CD4-positive, alpha-beta T cell treated with Interleukin-6 at 100 ng/mL for 8 hours (primary cell): ENCODE data around the gene IL1RL2.
A peak's percentile ranks its signal among the peaks of the same experiment; 100 is the strongest.

Experiments
- DNase-seq: peaks from one replicate; pipeline ENCODE4 v3.0.0-alpha.2; 2020; ENCODE audit warnings: mixed read lengths, low spot score

IL1RL2 gene

DNA sequence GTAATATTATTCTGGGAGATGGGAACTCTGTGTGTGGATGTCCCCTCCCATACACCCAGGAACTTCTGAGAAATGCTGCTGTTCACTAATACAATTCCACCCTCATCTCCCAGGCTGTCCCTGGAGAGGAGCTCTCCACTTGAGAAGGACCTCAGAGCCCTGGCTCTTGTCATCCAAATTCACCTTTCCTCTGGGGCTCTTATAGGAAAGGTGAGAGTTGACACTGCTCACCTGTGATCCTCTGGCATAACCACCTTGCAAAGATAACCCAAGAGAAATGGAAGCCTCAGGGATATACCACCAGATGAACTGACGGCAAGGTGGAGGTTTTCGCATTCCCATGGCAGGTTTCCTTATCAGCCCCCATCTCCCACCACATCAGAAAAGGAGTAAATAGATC is 52.0 kb downstream of the IL1RL2 start:
- DNase-seq, result no peak

DNA sequence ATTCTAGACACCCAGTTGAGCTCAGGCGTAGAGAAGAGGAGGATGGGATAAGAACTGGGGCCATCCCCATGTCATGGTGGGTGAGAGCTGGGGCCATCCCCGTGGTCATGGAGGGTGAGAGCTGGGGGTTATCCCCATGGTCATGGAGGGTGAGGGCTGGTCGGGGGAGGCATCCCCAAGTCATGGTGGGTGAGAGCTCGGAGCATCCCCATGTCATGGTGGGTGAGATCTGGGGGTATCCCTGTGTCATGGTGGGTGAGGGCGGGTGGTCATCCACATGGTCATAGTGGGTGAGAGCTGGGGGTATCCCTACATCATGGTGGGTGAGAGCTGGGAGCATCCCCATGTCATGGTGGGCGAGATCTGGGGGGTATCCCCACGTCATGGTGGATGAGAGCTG is 52.5 kb downstream of the IL1RL2 start:
- no peak for DNase-seq

DNA sequence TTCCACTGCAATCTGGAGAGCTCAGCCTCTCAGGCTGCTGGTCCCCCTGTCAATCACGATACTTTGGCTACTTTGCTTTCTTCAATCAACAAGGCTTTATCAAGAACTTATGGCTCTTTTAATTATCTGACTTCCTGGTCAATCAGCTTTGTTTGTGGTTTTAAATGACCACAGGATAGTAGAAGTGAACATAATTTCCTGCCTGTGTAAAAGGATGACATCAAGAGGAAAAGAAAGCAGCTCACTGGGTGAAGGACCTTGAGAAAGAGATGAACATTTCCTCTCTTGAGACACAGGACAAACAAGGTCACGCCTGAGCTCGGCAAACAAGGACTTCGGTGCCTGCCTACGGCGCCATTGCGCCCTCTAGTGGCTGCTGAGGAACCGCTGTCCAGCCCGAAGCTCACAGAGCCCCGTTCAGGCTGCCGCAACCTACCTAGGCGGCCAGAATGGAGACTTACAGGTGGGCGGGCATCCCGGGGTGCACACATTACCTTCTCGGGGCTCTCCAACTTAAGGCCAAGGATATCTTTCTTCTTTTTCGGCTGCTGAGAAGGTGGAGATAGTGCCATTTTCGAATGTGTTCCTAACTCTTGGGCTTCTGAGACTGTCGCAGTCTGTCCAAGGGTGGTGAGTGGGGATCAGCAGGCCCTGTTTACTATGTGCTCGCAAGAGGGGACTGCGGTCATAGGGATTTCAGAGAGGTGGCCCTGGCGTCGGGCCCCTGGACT is 54.0 kb downstream of the IL1RL2 start:
- DNase-seq, result peak; percentile 86

DNA sequence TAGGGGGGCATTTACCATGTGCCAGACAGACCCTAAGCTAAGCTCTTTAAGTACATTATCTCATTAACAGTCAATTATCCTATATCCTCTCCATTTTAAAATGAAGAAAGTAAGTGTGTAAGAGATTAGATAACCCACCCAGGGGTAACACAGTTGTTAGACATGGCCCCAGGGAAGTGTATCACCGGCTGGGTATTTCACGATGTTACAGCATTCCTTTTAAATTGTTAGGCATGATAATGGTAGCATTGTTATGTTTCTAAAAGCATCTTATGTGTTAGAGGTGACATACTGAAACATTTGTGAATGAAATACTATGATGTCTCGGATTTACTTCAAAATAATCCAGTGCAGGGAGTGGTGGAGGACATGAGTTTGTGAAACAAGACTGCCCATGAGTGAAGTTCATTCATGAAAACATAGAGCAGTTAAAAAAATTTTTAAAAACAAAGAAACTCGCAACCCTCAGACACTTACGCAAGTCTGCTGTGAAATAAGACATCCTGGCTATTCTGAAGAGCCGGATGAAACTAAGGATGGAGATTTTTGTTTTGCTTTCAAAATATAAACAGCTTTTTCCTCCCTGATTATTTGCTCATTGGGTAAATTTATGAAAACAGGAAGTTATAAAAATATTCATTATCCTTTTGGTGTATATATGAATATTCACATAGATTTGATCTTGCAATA is 54.9 kb downstream of the IL1RL2 start:
- DNase-seq, result no peak

DNA sequence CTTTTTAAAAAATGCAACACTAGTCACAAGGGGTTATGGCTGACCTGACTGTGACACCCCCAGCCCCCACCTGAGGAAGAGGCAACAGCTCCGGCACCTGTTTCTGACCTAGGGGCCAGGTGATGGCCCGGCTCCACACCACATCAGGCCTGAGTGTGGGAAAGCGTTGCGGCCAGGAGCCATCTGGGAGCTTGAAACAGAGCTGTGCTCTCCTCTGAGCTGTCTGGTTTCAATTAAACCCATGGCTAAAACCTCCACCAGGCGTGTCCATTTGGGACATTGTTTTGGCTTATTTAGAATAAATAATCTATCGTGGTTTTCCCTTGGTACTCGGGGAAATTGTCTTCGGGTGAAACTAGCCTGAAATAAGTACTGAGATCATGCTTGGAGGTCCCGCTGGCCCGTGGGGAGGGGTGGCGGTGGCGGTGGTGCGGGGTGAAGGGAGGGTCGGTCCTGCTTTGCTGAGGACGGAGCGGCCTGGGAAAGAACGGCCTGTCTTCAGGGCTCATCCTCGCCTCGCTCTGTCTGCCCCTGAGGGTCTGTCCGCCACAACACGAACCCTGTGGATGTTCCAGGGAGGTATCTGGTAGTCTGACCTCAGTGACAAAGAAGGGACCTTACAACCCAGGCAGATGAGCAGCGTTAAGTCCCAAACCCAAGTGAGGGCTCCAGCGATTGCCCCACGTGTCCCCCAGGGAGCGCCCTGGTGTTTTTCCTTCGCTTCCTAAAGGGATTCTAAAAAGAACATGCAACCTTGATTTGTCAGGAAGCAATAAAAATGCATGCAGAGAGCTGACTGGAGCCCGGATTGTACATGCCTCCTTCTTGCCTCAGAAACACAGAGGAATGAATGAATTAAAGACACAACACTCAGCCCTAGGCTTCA is 58.7 kb downstream of the IL1RL2 start:
- no peak for DNase-seq

DNA sequence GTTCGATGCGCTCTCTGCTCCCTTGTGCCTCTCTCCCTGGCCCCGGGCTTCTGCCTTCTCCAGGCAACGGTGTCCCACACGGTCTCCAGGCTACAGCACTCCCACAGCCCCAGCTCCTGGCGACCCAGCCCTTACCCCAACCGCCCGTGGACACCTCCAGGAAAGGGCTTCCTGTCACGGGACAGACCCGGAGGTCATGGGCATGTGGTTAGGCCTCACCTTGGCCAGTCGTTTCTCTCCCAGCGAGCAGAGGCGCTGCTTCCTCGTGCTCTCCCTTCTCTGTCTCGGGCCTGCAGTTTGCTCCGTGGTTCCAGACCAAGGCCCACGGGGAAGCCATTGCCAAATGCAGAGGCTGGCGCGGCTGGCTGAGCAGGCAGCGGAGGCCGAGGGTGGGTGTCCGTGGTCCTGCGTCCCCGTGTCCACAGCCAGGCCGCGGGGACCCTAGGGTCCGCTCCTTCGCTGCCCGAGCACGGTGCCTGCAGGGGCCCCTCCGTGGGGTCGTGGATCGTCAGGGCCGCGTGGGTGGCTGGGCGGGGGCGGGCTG is 63.5 kb downstream of the IL1RL2 start:
- no peak for DNase-seq

DNA sequence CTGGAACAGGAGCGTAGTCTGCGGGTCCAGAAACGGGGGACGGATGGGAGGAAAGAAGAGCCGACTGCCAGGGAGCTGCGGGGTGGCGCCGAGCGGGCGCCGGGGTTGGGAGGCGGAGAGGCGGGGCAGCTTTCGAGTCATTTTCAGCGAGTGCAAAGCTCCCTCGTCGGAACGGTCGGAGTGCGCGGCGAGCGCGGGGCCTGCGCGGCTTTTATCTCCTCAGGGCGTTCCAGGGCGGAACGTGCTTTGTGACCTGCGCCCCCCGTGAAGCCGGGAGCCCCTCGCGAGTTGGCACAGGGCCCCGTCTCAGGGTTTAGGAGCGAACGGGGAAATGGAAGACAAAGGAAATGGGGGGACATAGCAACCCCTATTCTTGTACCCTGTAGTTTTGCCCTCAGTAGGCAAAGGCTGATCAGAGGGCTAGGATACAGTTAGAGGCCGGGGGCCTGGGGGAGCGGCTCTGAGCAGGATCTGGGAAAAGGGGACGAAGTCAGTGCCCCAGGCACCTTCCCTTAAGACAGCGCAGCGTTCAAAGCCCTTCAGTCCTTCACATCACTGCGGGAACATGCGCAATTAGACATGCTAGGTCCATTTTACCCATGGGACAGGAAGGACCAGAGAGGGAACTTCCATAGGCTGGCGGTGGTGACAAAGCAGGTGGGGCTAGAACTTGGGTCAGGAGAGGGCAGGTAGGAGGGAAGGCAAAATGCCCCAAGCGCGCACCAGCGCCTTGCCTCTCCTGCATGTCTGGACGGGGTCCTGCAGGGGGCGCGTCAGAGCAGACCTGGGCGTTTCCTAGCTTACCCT is 64.4 kb downstream of the IL1RL2 start:
- peak; percentile 63 for DNase-seq

DNA sequence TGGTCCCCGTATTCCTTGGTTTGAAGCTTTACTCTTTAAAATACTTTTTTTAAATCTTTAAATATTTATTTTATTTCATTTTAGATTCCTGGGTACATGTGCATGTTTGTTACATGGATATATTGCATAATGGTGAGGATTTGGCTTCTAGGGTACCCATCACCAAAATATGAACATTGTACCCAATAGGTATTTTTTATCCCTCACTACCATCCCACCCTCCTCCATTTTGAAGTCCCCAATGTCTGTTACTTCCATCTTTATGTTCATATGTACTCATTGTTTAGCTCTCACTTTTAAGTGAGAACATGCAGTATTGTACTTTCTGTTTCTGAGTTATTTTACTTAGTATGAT is 65.0 kb downstream of the IL1RL2 start:
- no peak for DNase-seq

DNA sequence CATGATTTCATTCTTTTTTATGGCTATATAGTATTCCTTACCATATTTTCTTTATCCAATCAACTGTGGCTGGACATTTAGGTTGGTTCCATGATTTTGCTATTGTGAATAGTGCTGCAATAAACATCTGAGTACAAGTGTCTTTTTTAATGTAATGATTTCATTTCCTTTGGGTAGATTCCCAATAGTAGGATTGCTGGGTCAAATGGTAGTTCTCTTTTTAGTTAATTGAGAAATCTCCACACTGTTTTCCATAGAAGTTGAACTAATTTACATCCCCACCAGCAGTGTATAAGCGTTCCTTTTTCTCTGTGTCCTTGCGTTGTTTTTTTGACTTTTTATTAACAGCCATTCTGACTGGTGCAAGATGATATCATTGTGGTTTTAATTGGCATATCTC is 65.4 kb downstream of the IL1RL2 start:
- DNase-seq, result no peak

DNA sequence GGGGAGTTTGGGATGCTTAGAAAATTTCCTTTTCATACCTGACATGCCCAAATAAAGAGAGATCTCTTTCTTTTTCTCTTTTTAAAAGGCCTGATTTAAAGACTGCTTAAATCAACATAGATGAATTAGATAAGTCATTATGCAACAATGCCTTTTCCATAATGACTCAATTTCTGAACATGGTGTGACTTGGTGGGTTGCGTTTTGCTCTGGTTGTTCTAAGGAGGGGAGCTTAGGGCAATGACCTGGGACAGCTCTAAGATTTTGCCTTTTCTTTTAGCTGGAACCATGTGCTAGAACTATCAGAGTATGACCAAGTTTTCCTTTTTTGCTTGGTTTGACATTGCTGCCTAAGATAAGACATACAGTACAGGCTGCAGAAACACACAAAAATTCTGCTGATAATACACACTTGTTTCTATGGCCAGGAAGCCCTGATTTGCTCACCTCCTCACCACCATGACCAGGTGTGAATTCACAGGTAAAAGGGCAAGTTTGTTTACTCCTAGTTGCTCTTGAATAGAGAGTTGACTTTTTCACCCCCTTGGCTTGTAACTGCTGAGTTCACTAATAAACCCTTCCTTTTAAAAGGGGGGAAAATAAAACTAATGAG is 66.4 kb downstream of the IL1RL2 start:
- DNase-seq, result no peak

DNA sequence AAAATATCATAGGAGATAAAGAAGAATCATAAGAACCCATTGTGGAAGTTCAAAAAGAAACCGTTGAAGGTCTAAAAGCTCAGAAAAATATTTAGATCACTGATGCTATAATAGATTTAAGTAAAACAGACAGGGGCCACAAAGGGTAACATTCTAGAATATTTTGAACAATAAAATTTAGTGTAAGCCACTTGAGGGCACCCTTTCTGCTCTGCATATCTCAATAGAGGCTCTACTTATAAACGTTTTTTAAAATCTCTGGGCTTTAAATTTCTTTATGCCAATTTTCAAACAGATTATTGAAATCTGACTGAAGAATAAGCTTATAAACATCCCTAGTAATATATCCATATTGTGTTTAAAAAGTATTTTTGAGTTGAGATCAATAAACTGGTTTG is 66.9 kb downstream of the IL1RL2 start:
- no peak for DNase-seq

DNA sequence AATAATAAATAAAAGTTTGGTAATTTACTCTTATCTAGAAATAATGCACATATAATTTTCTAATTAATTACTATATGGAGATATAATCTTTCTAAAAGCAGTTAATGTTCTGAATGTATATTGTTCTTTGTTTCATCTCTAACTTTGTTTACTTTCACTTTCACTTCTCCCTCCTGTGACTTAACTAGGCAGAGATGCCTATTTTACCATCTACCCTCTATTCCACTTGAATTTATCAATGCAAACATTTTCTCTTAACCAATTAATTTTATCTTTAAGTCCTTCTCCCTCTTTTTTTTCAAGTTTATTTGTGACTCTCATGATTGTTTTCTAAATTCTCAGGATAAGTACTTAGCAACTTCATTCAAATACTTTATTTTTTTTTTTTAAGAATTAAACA is 69.5 kb downstream of the IL1RL2 start:
- DNase-seq, result no peak

DNA sequence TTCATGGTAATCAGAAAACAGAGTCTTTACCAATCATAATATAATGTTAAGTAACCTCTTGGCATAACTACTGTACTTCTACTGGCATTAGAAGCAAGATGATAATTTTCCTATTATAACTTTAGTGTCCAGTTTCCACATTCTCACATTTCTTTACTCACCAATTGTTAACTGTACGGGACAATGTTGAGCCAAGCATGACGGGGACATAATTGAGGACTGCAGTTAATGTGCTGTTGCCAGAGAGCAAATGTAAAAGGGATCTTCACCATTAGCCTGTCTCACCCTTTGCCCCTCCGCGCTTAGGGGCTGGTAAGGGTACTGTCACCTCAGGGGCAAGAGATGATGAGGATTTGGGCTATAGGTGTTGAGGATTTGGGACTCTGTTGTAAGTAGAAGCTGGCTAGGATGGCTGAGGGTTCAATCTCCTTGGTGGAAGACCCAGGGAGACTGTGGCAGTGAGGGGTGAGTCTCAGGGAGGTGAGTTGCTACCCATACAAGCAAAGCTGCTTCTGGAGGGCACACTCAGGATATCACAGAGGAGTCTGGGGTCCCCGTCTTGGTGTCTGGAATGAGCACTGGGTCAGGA is 70.1 kb downstream of the IL1RL2 start:
- no peak for DNase-seq

DNA sequence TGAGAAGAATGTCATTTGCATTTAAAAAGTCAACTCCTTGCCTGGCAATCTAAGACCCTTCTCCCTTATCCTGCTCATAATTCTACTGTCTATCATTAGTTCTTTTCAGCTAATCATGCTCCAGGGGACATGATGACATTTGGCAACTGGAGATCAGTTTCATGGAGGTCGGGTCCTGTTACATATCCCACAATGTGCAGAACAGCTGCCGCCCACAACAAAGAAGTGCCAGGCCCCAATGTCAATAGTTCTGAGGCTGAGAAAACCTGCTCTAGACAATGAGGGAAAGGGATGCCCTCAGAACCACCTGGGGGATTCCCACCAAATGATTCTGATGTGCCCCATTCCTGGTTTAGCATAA is 71.2 kb downstream of the IL1RL2 start:
- no peak for DNase-seq

DNA sequence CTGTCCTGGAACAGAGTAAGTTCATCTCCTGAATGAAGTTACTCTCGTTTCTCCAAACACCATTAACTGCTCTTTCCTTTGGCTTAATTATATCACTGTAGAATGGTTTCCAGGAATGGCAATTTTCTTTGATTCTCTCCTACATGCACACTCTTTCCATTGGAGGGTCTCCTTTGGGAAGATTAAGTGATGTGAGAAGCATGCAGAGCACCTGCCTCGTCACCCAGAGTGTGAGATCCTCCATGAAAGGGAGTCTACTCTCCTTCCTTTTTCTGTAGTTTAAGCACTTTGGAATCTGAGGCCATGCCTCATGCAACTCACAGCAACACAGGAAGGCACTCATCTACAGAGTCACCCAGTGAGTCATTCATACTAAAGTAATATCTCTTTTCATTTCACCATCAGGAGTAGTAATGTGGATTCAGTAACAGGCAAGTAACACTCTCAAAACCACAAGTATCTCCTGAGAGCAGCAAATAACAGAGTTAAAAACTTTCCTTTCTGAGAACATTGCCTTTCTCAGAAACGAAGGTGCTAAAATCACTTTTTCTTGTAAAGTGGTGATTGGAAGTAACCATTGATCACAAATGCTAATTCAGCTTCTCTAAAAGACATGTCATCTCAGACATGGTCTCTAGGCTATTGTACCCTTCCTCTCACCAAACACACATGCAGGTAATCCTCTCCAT is 71.7 kb downstream of the IL1RL2 start:
- DNase-seq, result peak; percentile 26

DNA sequence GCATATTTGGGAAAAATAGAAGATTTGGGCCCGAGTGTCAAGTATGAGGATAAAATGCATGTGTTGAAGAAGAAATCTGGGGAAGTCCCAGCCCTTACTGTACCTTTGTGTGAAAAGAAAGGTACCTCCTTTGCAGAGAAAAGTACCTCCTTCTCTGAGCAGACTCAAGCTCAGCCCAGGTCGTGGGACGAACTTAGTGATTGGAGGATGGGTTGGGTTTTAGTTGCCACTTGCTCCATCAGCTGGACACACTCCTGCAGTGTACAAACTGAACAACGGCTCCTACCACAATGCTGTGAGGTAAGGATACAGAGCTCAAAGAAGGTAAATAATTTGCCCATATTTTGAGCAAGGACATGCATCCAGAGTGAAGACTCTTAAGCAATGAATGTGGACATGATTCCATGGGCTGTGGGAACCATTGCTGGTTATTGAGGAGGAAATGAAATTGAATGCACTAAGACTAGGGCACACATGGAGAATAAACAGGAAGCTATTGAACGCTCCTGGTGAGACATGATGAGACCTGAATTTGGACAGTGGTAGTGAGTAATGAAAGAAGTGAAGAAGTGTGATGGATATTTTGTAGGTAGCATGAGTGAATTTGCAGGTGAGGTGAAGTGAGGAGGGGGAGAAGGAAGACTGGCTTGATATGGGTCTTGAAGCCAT is 74.8 kb downstream of the IL1RL2 start:
- no peak for DNase-seq

DNA sequence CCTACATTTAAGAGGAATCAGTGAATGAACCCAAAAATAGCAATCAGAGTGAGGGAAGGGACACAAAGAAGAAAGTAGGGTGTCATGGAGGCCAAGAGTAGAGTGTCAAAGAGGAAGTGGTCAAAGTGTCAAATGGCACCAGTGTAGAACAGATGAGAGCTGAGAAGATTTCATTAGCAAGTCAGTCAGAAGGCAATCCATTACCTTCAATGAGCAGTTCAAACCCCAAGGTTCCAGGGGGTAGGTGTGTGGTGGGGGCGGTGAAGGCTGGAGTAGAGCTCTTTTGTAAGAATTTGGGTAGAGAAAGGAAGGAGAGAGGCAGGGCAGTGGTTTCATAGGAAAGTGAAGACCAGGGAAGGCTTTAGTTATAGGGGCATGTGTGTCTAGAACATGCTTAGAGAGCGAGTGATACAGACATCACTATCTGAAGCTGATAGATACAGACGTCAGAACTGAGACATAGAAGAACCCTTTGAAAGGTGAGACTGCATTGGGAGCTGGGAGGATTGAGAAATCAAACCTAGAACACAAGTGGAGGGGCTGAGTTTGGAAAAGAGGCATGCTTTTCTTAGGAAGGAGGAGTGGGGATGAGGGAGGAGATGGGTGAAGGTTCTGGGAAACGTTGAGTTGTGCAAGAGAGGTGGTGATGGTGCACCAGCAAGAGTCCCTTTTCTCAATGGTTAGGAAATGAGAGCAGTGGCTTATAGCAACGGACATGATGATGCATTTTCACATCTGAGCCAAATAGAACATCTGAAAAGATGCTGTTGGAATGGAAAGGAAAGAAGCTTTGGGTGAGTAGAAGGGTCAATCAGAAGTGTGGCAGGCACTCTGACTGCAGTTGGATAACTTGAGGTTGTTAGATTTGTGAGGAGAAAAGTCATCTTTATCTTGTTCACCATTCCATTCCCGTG is 75.7 kb downstream of the IL1RL2 start:
- DNase-seq, result no peak

DNA sequence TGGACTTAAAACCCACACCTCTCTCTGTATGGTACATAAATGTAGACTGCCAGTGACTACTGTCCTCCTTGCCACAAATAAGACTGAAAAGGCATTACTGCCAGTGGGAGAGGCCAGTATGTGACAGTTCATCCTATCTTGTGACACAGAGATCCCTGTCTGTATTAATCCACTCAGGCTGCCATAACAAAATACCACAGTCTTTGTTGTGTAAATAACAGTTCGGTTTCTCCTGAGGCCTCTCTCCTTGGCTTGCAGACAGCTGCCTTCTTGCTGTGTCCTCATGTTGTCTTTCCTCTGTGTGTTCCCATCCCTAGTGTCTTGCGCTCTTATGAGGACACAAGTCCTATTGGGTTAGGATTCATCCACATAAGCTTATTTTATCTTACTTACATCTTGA is 78.1 kb downstream of the IL1RL2 start:
- DNase-seq, result no peak

DNA sequence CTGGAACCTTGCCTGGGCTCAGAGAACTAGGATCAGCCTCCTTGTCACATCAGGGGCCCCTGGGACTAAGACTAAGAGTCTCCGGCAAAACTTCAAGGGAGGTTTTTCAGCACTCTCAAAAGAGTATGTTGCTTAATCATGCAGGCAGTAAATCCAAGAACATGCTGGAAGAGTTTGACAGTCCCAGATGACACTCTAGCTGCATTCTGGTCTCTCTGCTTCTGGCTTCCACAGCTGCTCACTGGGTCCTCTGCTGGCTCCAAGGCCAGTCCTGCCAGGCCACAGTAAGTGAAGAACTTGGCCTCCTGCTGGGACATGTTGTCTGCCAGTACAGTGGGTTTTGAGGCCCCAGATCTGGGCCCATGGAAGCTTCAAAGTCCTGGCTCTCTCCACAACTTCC is 79.4 kb downstream of the IL1RL2 start:
- no peak for DNase-seq
